Neural progenitor cell (in vitro differentiated cells): Measurements from ENCODE around the gene BTBD9. TPM values are rescaled to one million over a fixed set of nuclear protein-coding genes. Genes with fewer than 3 reads are reported as not detected.

Source experiments
- DNase-seq: peaks from one replicate; pipeline ENCODE4 v3.0.0-alpha.2; 2016; ENCODE audit warnings: low spot score
- H2AFZ ChIP-seq: fragments of 200-600 bp; sonication (generic); replicated peaks from 2 replicates; pipeline ENCODE4 v1.6.1; 2016; ENCODE audit warnings: antibody characterized with exemption
- H3F3A ChIP-seq: fragments of 200-600 bp; sonication (generic); 2 replicates; pipeline ENCODE4 v1.6.1; 2016; ENCODE audit warnings: antibody characterized with exemption, low read depth
- H3K27ac ChIP-seq: fragments of 200-600 bp; sonication (generic); 2 replicates; pipeline ENCODE4 v1.5.1; 2016; ENCODE audit warnings: mild to moderate bottlenecking
- H3K27me3 ChIP-seq: fragments of 200-600 bp; sonication (generic); 2 replicates; pipeline ENCODE4 v1.6.1; 2016; ENCODE audit warnings: mild to moderate bottlenecking, moderate library complexity
- H3K36me3 ChIP-seq: fragments of 200-600 bp; sonication (generic); 2 replicates; pipeline ENCODE4 v1.5.1; 2016
- H3K4me1 ChIP-seq: fragments of 200-600 bp; sonication (generic); 2 replicates; pipeline ENCODE4 v1.6.1; 2016; ENCODE audit warnings: mixed run types
- H3K4me2 ChIP-seq: fragments of 200-600 bp; sonication (generic); 2 replicates; pipeline ENCODE4 v1.6.1; 2016
- H3K4me3 ChIP-seq: fragments of 200-600 bp; sonication (generic); 2 replicates; pipeline ENCODE4 v1.5.1; 2016
- H3K79me2 ChIP-seq: fragments of 200-600 bp; sonication (generic); 2 replicates; pipeline ENCODE4 v1.6.1; 2016; ENCODE audit warnings: low read depth
- H3K9ac ChIP-seq: fragments of 200-600 bp; sonication (generic); 2 replicates; pipeline ENCODE4 v1.6.1; 2016
- H3K9me3 ChIP-seq: fragments of 200-600 bp; sonication (generic); 2 replicates; pipeline ENCODE4 v1.5.1; 2016; ENCODE audit warnings: low read depth
- H4K20me1 ChIP-seq: fragments of 200-600 bp; sonication (generic); 2 replicates; pipeline ENCODE4 v1.6.1; 2016; ENCODE audit warnings: low read depth
- H3K27ac Mint-ChIP-seq: 3 replicates; pipeline ENCODE4 v1.8.0; 2021; ENCODE audit warnings: mixed read lengths
- H3K27me3 Mint-ChIP-seq: 2 replicates; pipeline ENCODE4 v1.8.0; 2022; ENCODE audit warnings: low read depth, mild to moderate bottlenecking, inconsistent platforms, moderate library complexity, mixed read lengths; ENCODE audit not compliant: insufficient read depth
- H3K36me3 Mint-ChIP-seq: 3 replicates; pipeline ENCODE4 v1.8.0; 2021; ENCODE audit warnings: mixed read lengths
- H3K4me1 Mint-ChIP-seq: 3 replicates; pipeline ENCODE4 v1.8.0; 2021; ENCODE audit warnings: mixed read lengths
- H3K4me3 Mint-ChIP-seq: 3 replicates; pipeline ENCODE4 v1.8.0; 2021; ENCODE audit warnings: mild to moderate bottlenecking, moderate library complexity, mixed read lengths
- H3K9me3 Mint-ChIP-seq: 3 replicates; pipeline ENCODE4 v1.8.0; 2020; ENCODE audit warnings: mixed read lengths
- EZH2 ChIP-seq: fragments of 200-600 bp; sonication (generic); IDR thresholded peaks from 2 replicates; pipeline ENCODE4 v1.6.1; 2017; ENCODE audit warnings: antibody characterized with exemption, mild to moderate bottlenecking, moderate library complexity
- EZH2phosphoT487 ChIP-seq: fragments of 200-600 bp; sonication (generic); IDR thresholded peaks from 2 replicates; pipeline ENCODE4 v1.6.1; 2017; ENCODE audit warnings: antibody characterized with exemption
- total RNA-seq: library from RNA; depleted of rRNA; stranded (reverse); fragments of >200 nt; gene quantifications from 2 replicates; pipeline ENCODE4 v1.2.3, GENCODE V29; 2015; ENCODE audit warnings: low replicate concordance
- TF ChIP-seq, protein P1 (sequence below): fragments of 200-600 bp; sonication (generic); IDR thresholded peaks from 2 replicates; pipeline ENCODE4 v1.5.1; 2017; ENCODE audit warnings: antibody characterized with exemption, mild to moderate bottlenecking

BTBD9 gene
- total RNA-seq, 1 donor from 2014 or later, result 16.9 TPM

- H3K79me2 ChIP-seq, result no peaks in the 10 kb centered on the region
- H2AFZ ChIP-seq, result no peak overlapping the region
- H3K27me3 ChIP-seq, result no peaks in the 10 kb centered on the region
- no peak overlapping the region for H3K4me3 Mint-ChIP-seq
- H4K20me1 ChIP-seq, result no peaks in the 10 kb centered on the region
- peaks cover 40% of the 10 kb centered on the region for H3K4me1 Mint-ChIP-seq
- no peaks in the 10 kb centered on the region for H3K9me3 ChIP-seq
- no peaks in the 10 kb centered on the region for H3K36me3 ChIP-seq
- H3K27me3 Mint-ChIP-seq, result peaks cover 2% of the 10 kb centered on the region
- peak overlapping the region; percentile 83 for H3K27ac Mint-ChIP-seq
- H3F3A ChIP-seq, result peaks cover 11% of the 10 kb centered on the region
- H3K9me3 Mint-ChIP-seq, result no peaks in the 10 kb centered on the region
- H3K9ac ChIP-seq, result no peak overlapping the region
- no peak overlapping the region for H3K4me3 ChIP-seq
- TF ChIP-seq EZH2phosphoT487 (no peak), EZH2 (no peak)
- TF ChIP-seq, protein P1, sequence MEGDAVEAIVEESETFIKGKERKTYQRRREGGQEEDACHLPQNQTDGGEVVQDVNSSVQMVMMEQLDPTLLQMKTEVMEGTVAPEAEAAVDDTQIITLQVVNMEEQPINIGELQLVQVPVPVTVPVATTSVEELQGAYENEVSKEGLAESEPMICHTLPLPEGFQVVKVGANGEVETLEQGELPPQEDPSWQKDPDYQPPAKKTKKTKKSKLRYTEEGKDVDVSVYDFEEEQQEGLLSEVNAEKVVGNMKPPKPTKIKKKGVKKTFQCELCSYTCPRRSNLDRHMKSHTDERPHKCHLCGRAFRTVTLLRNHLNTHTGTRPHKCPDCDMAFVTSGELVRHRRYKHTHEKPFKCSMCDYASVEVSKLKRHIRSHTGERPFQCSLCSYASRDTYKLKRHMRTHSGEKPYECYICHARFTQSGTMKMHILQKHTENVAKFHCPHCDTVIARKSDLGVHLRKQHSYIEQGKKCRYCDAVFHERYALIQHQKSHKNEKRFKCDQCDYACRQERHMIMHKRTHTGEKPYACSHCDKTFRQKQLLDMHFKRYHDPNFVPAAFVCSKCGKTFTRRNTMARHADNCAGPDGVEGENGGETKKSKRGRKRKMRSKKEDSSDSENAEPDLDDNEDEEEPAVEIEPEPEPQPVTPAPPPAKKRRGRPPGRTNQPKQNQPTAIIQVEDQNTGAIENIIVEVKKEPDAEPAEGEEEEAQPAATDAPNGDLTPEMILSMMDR, result no peak
- DNase-seq, result no peak
- no peak overlapping the region for H3K27ac ChIP-seq
- no peaks in the 10 kb centered on the region for H3K36me3 Mint-ChIP-seq
- H3K4me2 ChIP-seq, result peak overlapping the region; percentile 27
- H3K4me1 ChIP-seq, result peaks cover 40% of the 10 kb centered on the region
Observed at GRCh38 chr6:38215225-38215624, 424.5 kb downstream of the BTBD9 start.

DNA sequence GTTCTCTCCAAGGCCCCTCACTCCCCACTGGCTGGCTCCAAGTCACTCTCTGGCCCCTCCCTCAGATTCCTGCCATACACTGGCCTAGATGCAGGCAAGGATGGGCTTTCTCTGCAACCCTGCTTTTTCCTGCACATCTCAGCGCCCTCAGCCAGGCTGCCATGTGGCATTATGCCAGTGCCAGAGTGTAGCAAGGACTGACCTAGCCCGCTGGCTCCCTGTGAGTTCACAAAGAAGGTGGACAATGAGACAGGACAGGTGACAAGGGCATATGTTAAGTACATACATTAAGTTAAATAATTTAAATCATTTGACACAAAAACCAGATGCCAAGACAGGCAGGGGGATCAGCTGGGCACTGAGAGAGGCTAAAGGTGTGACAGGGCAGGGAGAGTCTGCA lies 425.6 kb downstream of the BTBD9 start:
- no peak overlapping the region for H3K4me2 ChIP-seq
- H3K9me3 ChIP-seq, result no peaks in the 10 kb centered on the region
- Mint-ChIP-seq H3K4me3 (no peak overlapping the region), H3K9me3 (no peaks in the 10 kb centered on the region), H3K27me3 (peaks cover 2% of the 10 kb centered on the region), H3K4me1 (peaks cover 51% of the 10 kb centered on the region), H3K36me3 (no peaks in the 10 kb centered on the region), H3K27ac (peak overlapping the region; percentile 63)
- H4K20me1 ChIP-seq, result no peaks in the 10 kb centered on the region
- H3K27me3 ChIP-seq, result no peaks in the 10 kb centered on the region
- peaks cover 40% of the 10 kb centered on the region for H3K4me1 ChIP-seq
- no peak overlapping the region for H2AFZ ChIP-seq
- H3K4me3 ChIP-seq, result no peak overlapping the region
- peaks cover 11% of the 10 kb centered on the region for H3F3A ChIP-seq
- no peak for DNase-seq
- TF ChIP-seq EZH2 (no peak), EZH2phosphoT487 (no peak)
- TF ChIP-seq, protein P1, result no peak
- no peaks in the 10 kb centered on the region for H3K36me3 ChIP-seq
- no peaks in the 10 kb centered on the region for H3K79me2 ChIP-seq
- H3K9ac ChIP-seq, result no peak overlapping the region
- H3K27ac ChIP-seq, result peak overlapping the region; percentile 5

DNA sequence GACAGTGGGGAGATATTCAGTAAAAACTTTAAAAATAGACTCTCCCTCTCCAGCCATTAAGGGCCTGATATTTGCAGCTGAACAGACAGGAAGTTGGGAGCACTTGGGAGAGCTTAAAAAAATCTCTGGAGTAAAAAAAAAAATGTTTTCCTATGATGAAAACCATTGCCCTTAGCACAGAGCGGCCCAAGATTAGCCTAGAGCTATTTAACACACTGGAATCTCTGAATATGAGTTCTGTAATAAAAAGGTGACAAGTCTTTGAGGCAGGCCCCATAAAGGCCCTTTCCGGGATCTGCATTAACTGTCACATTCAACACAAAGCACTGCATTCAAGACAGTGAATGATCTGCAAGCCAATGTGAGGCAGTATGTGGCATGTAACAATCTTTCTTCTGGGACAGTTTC lies 426.5 kb downstream of the BTBD9 start:
- Histone ChIP-seq H2AFZ (no peak overlapping the region), H3K9ac (no peak overlapping the region), H3K4me2 (peak overlapping the region; percentile 46), H3F3A (peaks cover 11% of the 10 kb centered on the region), H3K4me3 (no peak overlapping the region), H4K20me1 (no peaks in the 10 kb centered on the region), H3K27me3 (no peaks in the 10 kb centered on the region), H3K4me1 (peaks cover 40% of the 10 kb centered on the region), H3K79me2 (no peaks in the 10 kb centered on the region), H3K9me3 (no peaks in the 10 kb centered on the region), H3K27ac (peak overlapping the region; percentile 36), H3K36me3 (no peaks in the 10 kb centered on the region)
- Mint-ChIP-seq H3K9me3 (no peaks in the 10 kb centered on the region), H3K27me3 (peaks cover 2% of the 10 kb centered on the region), H3K4me1 (peaks cover 60% of the 10 kb centered on the region), H3K4me3 (no peak overlapping the region), H3K27ac (peak overlapping the region; percentile 76), H3K36me3 (no peaks in the 10 kb centered on the region)
- TF ChIP-seq, protein P1, result no peak
- TF ChIP-seq EZH2phosphoT487 (no peak), EZH2 (no peak)
- DNase-seq, result no peak
